ENCODE data around the gene HAX1. TPM values are rescaled to one million over a fixed set of nuclear protein-coding genes. Genes with fewer than 3 reads are reported as not detected.

The HAX1 gene
- total and polyA plus RNA-seq, 10 of the 15 experiments (the other 5 are each of a cell fraction or from before 2014, with no cell fraction given), result 95.3 to 288 (median 147) TPM

DNA sequence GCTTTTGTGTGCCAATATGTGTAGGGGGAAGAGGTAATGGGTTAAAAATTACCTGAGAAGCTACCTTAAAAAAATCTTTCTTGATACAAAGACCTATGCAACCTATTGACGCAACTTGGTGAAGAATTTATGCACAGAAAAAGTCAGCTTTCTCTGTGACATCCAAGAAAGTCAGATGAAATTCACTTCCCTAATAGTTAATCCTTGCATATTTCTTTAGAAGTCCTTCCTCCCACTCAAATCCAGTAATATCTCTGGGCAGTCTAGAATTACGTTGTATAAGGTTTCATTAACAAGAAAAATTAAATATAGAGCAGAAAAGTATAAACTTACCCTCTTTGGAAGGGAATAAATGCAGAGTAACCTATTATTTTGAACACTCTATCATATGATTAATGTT, 48.8 kb upstream of the HAX1 start:
- Histone ChIP-seq H3K4me2 (ENCODE audit: control insufficient read depth, insufficient read depth) (peak overlapping the region; percentile 53; the same call in 1 of the 2 replicates), H4K20me1 (ENCODE audit: control insufficient read depth, insufficient read depth) (no peaks in the 10 kb centered on the region; the same call in 1 of the 2 replicates), H3K27ac (ENCODE audit: control insufficient read depth, insufficient read depth) (no peak overlapping the region), H3K9ac (ENCODE audit: control insufficient read depth, insufficient read depth, low read length) (no peak overlapping the region), H2AFZ (ENCODE audit: control insufficient read depth, low read depth, low read length) (no peak overlapping the region), H3K9me3 (replicated peaks; ENCODE audit: control insufficient read depth, insufficient read depth, low read length) (no peaks in the 10 kb centered on the region), H3K4me3 (peak overlapping the region; percentile 99; the same call in 1 of the 2 replicates), H3K4me1 (ENCODE audit: control insufficient read depth, insufficient read depth, low read length) (peaks cover 10% of the 10 kb centered on the region), H3K27me3 (replicated peaks in 1 of 2; ENCODE audit: control insufficient read depth in 2 of 2, insufficient read depth in 2 of 2, low read length in 1 of 2) (no peaks in the 10 kb centered on the region), H3K36me3 (ENCODE audit: control insufficient read depth in 2 of 2, insufficient read depth in 2 of 2, low read length in 1 of 2) (peaks cover 2 to 21% of the 10 kb centered on the region in 2 experiments; a peak in 2 of 4 replicates), H3K79me2 (ENCODE audit: control insufficient read depth, insufficient read depth, low read length) (peaks cover 87% of the 10 kb centered on the region)
- ChIA-PET RAD21 (ENCODE audit: unreplicated experiment) (interaction anchor here (1.0 kb wide), 1 partner anchor 423 kb away, joined by 3 read pairs; no protein-coding TSS in a partner anchor), CTCF (interaction anchor here (0.9 to 1.5 kb wide), 4 partner anchors 29 to 111 kb away, joined by 3 to 4 read pairs (median 3); partner anchors contain the start of gene HAX1), SMC1A (ENCODE audit: uncharacterized antibody, unreplicated experiment) (interaction anchor here (0.6 to 2.2 kb wide), 10 partner anchors 23 to 319 kb away, joined by 3 to 8 read pairs (median 3); partner anchors contain the start of gene HAX1), POLR2A (interaction anchor here (1.0 kb wide), 1 partner anchor 10 kb away, joined by 5 read pairs; no protein-coding TSS in a partner anchor)
- ATAC-seq, result no peak
- intact Hi-C loops (cut with micrococcal nuclease; ENCODE audit: unreplicated experiment) (no loop called here), in situ Hi-C loops (cut with MboI) (no loop called here)
- 60% methylated on average over 2 of the region's 2 CpGs for WGBS (ENCODE audit: insufficient coverage, insufficient replicate concordance, low lambda C conversion rate, missing lambda C conversion rate)
- TF ChIP-seq ATF7 (IDR thresholded peaks at IDR 0.05; ENCODE audit: low read depth), result no peak
- TF ChIP-seq RELB (IDR thresholded peaks at IDR 0.05; ENCODE audit: low read depth), result no peak
- TF ChIP-seq RBBP5 (conservative IDR thresholded peaks at IDR 0.05), result no peak
- no peak for TF ChIP-seq SMAD1 (IDR thresholded peaks at IDR 0.05; ENCODE audit: low read depth, partially characterized antibody)
- no peak for TF ChIP-seq BCL3 (IDR thresholded peaks at IDR 0.05; ENCODE audit: borderline replicate concordance, insufficient read depth, low read depth, low read length, poor library complexity, severe bottlenecking)
- no peak for TF ChIP-seq WRNIP1 (IDR thresholded peaks at IDR 0.05; ENCODE audit: borderline replicate concordance, low read depth, low read length)
- no peak for TF ChIP-seq ZNF384 (IDR thresholded peaks at IDR 0.05; ENCODE audit: borderline replicate concordance, low read depth, low read length)
- no peak for TF ChIP-seq CHD4 (IDR thresholded peaks at IDR 0.05)
- TF ChIP-seq, protein P1, sequence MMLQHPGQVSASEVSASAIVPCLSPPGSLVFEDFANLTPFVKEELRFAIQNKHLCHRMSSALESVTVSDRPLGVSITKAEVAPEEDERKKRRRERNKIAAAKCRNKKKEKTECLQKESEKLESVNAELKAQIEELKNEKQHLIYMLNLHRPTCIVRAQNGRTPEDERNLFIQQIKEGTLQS (IDR thresholded peaks at IDR 0.05; ENCODE audit: borderline replicate concordance, extremely low read depth, low read depth, low read length), result no peak
- TF ChIP-seq RAD51 (IDR thresholded peaks at IDR 0.05), result no peak
- TF ChIP-seq CHD1 (IDR thresholded peaks at IDR 0.05; ENCODE audit: low read depth, low read length), result no peak
- no peak for TF ChIP-seq POLR2AphosphoS5 (IDR thresholded peaks at IDR 0.05; ENCODE audit: low read length)
- no peak for TF ChIP-seq POU2F2 (IDR thresholded peaks at IDR 0.05; ENCODE audit: borderline replicate concordance, low read depth, low read length)
- TF ChIP-seq ZZZ3 (IDR thresholded peaks at IDR 0.05; ENCODE audit: control insufficient read depth, insufficient read length, low read depth), result no peak
- TF ChIP-seq YY1 (IDR thresholded peaks at IDR 0.05; ENCODE audit: low read depth, low read length), result no peak
- TF ChIP-seq FOS (IDR thresholded peaks at IDR 0.05; ENCODE audit: borderline replicate concordance, extremely low read depth, insufficient read length), result no peak
- TF ChIP-seq SRF (IDR thresholded peaks at IDR 0.05; ENCODE audit: low read depth in 2 of 2, low read length in 2 of 2), result no peak
- no TSS peak for BruUV-seq (replicated peaks)
- no peak for FAIRE-seq
- DNase-seq (ENCODE audit: low read depth, low spot score), result no peak
